ENCODE data around the gene PSD4.

GRCh38 chr2:113129519-113130078 lies 44.2 kb upstream of the PSD4 start:
- no peak for TF ChIP-seq SPI1 (IDR thresholded peaks at IDR 0.05; ENCODE audit: low read depth, low read length)
- no peak for TF ChIP-seq POLR2AphosphoS5 (IDR thresholded peaks at IDR 0.05; ENCODE audit: low read depth, low read length)
- TF ChIP-seq POLR2A (IDR thresholded peaks at IDR 0.05; ENCODE audit: low read depth, low read length): no peak
- no peak for TF ChIP-seq TAF1 (IDR thresholded peaks at IDR 0.05; ENCODE audit: low read depth, low read length)
- TF ChIP-seq POU2F2 (IDR thresholded peaks at IDR 0.05; ENCODE audit: low read depth, low read length): no peak
- no peak for TF ChIP-seq PAX5 (IDR thresholded peaks at IDR 0.05; ENCODE audit: insufficient read depth, low read length, severe bottlenecking)
